Activated CD8-positive, alpha-beta memory T cell treated with anti-CD3 and anti-CD28 coated beads, Interleukin-2, amount 50 U/mL, for 1 hour (primary cell): Measurements from ENCODE around the gene CCDC86.

Experiments
- DNase-seq: peaks from one replicate; pipeline ENCODE4 v3.0.0-alpha.2; 2020; ENCODE audit errors: extremely low read depth

Gene CCDC86

GRCh38 chr11:60891103-60891741, 49.3 kb downstream of the CCDC86 start:
- no peak for DNase-seq

GRCh38 chr11:60895687-60896086, 53.8 kb downstream of the CCDC86 start:
- no peak for DNase-seq

- DNase-seq = no peak
Observed at GRCh38 chr11:60897496-60897895, 55.6 kb downstream of the CCDC86 start.

- no peak for DNase-seq
Observed at GRCh38 chr11:60899046-60899936, 57.4 kb downstream of the CCDC86 start.

GRCh38 chr11:60899977-60900376, 58.1 kb downstream of the CCDC86 start:
- no peak for DNase-seq
